BLaER1 (cell line): ENCODE data around the gene SDCCAG8.

Source experiments
- H3K27ac ChIP-seq: shearing (Covaris generic); formaldehyde crosslinking; 2 replicates; pipeline ENCODE4 v1.8.1; 2022
- H3K27me3 ChIP-seq: shearing (Covaris generic); formaldehyde crosslinking; 2 replicates; pipeline ENCODE4 v1.8.1; 2022
- H3K36me3 ChIP-seq: shearing (Covaris generic); formaldehyde crosslinking; 2 replicates; pipeline ENCODE4 v1.8.1; 2022
- H3K4me1 ChIP-seq: shearing (Covaris generic); formaldehyde crosslinking; 2 replicates; pipeline ENCODE4 v1.8.1; 2022
- H3K4me2 ChIP-seq: shearing (Covaris generic); formaldehyde crosslinking; 2 replicates; pipeline ENCODE4 v1.8.1; 2022
- H3K4me3 ChIP-seq: shearing (Covaris generic); formaldehyde crosslinking; 2 replicates; pipeline ENCODE4 v1.8.1; 2022
- H3K9ac ChIP-seq: shearing (Covaris generic); formaldehyde crosslinking; 2 replicates; pipeline ENCODE4 v1.8.1; 2022
- H3K9me3 ChIP-seq: shearing (Covaris generic); formaldehyde crosslinking; 2 replicates; pipeline ENCODE4 v1.8.1; 2022
- H4K20me1 ChIP-seq: shearing (Covaris generic); formaldehyde crosslinking; 2 replicates; pipeline ENCODE4 v1.8.1; 2022
- Cebpa-rat ChIP-seq: shearing (Covaris generic); IDR thresholded peaks from 2 replicates; pipeline ENCODE4 v1.8.1; 2022

SDCCAG8 gene

DNA sequence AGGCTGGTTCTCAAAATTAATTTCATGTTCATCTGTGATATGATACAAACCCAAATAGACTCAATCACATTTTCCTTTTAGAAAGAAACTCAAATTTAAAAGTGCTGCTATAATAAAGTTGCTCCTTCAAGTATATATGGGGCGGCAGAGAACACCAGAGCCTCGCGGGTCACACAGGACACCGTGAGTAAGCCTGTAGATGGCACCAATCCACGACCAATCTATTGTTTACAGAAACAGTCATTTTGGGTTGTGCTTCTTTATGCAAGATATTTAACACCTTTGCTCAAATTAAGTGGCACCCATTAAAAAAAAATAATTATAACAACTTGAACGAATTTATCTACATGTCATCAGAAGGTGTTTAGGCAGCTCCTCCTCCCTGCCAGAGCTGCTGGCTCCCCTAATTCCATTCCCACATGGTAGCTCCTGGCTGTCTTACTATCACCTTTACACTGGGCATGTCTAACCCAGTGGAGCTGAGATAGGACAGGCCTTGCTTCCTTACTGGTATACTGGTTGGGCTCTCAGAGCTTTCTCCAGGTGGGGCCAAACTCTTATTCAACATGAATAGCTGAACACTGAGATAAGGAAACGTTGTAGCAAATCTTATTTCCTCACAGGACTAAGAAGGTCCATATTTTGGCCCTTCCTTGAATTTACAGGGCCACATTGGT is 287.0 kb downstream of the SDCCAG8 start:
- H3K27ac ChIP-seq, result no peak overlapping the region
- no peaks in the 10 kb centered on the region for H3K4me1 ChIP-seq

DNA sequence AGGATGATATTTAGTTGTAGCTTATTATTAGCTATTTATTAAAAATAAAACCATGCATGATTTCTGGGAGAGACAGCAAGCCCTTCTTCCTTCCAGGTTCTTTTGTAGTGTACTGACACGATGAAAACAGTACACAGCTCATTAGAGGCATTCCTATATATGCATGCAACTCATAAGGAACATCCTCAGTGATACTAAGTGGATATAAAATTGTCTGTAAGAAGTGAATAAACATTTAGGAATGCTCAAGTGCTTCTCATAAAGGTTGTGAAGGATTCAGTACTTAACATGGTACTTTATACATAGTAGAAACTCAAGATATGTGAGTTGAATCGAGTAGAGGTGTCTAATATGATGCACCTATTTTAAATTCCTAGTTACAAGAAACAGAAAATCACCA is 287.7 kb downstream of the SDCCAG8 start:
- H3K27ac ChIP-seq, result no peak overlapping the region
- H3K9me3 ChIP-seq, result no peaks in the 10 kb centered on the region
- no peak overlapping the region for H3K4me3 ChIP-seq
- no peak overlapping the region for H3K4me2 ChIP-seq
- H3K9ac ChIP-seq, result no peak overlapping the region
- H3K36me3 ChIP-seq, result peaks cover 16% of the 10 kb centered on the region
- H3K27me3 ChIP-seq, result no peaks in the 10 kb centered on the region
- H4K20me1 ChIP-seq, result no peaks in the 10 kb centered on the region
- H3K4me1 ChIP-seq, result no peaks in the 10 kb centered on the region
- TF ChIP-seq Cebpa-rat, result no peak

More for the DNA sequence above, 287.0 kb downstream of the SDCCAG8 start:
- H3K27me3 ChIP-seq, result no peaks in the 10 kb centered on the region
- H3K9ac ChIP-seq, result no peak overlapping the region
- TF ChIP-seq Cebpa-rat, result no peak
- peaks cover 16% of the 10 kb centered on the region for H3K36me3 ChIP-seq
- H4K20me1 ChIP-seq, result no peaks in the 10 kb centered on the region
- no peaks in the 10 kb centered on the region for H3K9me3 ChIP-seq
- no peak overlapping the region for H3K4me3 ChIP-seq
- H3K4me2 ChIP-seq, result no peak overlapping the region

DNA sequence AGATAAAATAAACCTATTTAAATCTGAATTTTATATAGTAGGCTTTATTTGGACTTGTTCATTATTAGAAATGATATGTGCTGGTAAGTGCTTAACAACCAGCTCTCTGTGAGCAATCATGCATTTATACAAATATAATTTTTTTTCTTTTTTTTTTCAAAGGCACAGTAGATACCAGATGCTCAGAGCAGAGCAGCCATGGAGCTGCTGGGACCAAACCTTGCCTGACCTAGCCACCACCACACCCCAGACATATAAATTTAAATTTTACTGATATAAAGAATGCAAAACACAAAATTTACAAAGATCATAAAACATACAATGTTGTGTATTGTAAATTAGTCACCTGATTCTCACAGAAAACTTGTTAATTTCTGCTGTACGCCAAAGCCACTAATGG is 290.6 kb downstream of the SDCCAG8 start:
- H3K36me3 ChIP-seq, result peaks cover 16% of the 10 kb centered on the region

DNA sequence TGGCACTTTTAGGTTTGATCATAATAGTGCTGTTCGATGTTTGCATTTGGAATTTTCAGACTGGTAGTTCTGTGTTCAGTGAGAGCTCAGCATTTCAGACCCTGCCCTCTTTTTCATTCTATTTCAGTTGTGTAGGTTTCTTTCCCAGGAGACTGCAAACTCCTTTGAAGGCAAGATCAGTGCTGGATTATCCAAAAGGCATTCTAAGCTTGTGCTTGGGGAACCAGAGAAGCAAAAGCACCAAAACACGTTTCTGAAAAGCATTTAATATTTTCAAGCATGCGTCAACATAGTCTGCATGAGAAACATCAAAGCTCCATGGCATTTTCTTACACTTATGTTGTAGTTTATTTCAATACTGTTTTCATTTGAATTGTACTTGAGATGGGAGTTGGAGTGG is 292.1 kb downstream of the SDCCAG8 start:
- no peaks in the 10 kb centered on the region for H3K4me1 ChIP-seq
- H3K9ac ChIP-seq, result no peak overlapping the region
- H3K4me3 ChIP-seq, result no peak overlapping the region
- H3K27ac ChIP-seq, result no peak overlapping the region
- no peak for TF ChIP-seq Cebpa-rat
- no peaks in the 10 kb centered on the region for H4K20me1 ChIP-seq
- no peak overlapping the region for H3K4me2 ChIP-seq
- H3K27me3 ChIP-seq, result no peaks in the 10 kb centered on the region
- no peaks in the 10 kb centered on the region for H3K9me3 ChIP-seq
- peaks cover 14% of the 10 kb centered on the region for H3K36me3 ChIP-seq

More for the DNA sequence above, 290.6 kb downstream of the SDCCAG8 start:
- Histone ChIP-seq H3K9me3 (no peaks in the 10 kb centered on the region), H3K9ac (no peak overlapping the region), H3K4me2 (no peak overlapping the region), H3K4me1 (no peaks in the 10 kb centered on the region), H4K20me1 (no peaks in the 10 kb centered on the region), H3K27ac (no peak overlapping the region), H3K4me3 (no peak overlapping the region), H3K27me3 (no peaks in the 10 kb centered on the region)
- no peak for TF ChIP-seq Cebpa-rat

DNA sequence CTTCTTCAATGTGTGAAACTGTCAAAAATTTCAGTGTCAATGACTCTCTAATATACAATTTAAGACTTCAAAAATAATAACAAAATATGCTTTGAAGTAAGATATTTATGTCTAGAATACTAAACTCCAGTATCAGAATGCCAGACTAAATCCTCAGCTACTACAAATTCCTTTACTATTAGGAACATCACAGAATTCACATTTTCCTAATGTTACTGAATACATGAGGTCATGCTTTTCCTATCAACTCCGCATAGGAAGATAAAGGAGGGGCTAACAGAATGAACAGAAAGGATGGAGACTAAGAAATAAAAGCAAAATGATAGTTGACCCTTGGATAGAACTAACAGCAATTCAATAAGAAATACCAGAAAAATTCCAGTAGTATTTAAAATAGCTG is 292.7 kb downstream of the SDCCAG8 start:
- no peak overlapping the region for H3K4me2 ChIP-seq
- no peak overlapping the region for H3K4me3 ChIP-seq
- H4K20me1 ChIP-seq, result no peaks in the 10 kb centered on the region
- peaks cover 8% of the 10 kb centered on the region for H3K36me3 ChIP-seq
- TF ChIP-seq Cebpa-rat, result no peak
- H3K27me3 ChIP-seq, result no peaks in the 10 kb centered on the region
- H3K27ac ChIP-seq, result no peak overlapping the region
- H3K9me3 ChIP-seq, result no peaks in the 10 kb centered on the region
- no peak overlapping the region for H3K9ac ChIP-seq
- no peaks in the 10 kb centered on the region for H3K4me1 ChIP-seq

DNA sequence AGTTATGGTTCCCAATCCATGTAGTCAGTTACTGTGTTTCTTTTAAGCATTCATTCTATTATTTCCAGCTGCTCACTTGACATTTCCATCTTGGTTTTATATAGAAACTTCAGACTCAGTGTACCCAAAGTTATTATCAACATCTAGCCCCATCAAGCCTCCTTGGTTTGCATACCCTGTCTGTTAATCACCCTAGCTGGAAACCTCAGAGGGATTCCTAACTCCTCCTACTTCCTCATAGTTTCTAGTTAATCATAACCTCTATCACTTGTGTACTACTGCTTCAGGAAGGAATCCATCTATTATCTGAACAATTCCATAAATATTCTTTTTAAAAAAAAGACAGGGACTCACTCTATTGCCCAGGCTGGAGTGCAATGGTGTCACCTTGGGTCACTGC is 293.3 kb downstream of the SDCCAG8 start:
- Histone ChIP-seq H4K20me1 (no peaks in the 10 kb centered on the region), H3K9ac (no peak overlapping the region), H3K36me3 (peaks cover 8% of the 10 kb centered on the region), H3K4me3 (no peak overlapping the region), H3K27ac (no peak overlapping the region), H3K27me3 (no peaks in the 10 kb centered on the region), H3K4me2 (no peak overlapping the region), H3K9me3 (no peaks in the 10 kb centered on the region), H3K4me1 (no peaks in the 10 kb centered on the region)
- TF ChIP-seq Cebpa-rat, result no peak
